HL-60 (cell line): Measurements from ENCODE around the gene IQGAP2.
A peak's percentile ranks its signal among the peaks of the same experiment; 100 is the strongest.

ENCODE experiments used
- DNase-seq, 2 experiments: peaks; one replicate each; pipeline ENCODE4 v3.0.0-alpha.2; 2010 to 2020; ENCODE audit warnings: low read depth in 1 of 2, low spot score in 1 of 2
- H3K27ac ChIP-seq: fragments of 250-450 bp; sonication (Bioruptor Pico); replicated peaks from 2 replicates; pipeline ENCODE4 v1.5.1; 2020; ENCODE audit warnings: mild to moderate bottlenecking, moderate library complexity
- H3K27me3 ChIP-seq: fragments of 250-450 bp; sonication (Bioruptor Pico); 2 replicates; pipeline ENCODE4 v1.5.1; 2021; ENCODE audit warnings: mild to moderate bottlenecking, moderate library complexity; ENCODE audit not compliant: insufficient read depth, poor library complexity, severe bottlenecking
- H3K4me3 ChIP-seq: replicated peaks from 2 replicates; pipeline ENCODE4 v1.5.1; 2011; ENCODE audit warnings: mild to moderate bottlenecking, control low read depth, low read length; ENCODE audit not compliant: insufficient read depth
- GABPA ChIP-seq: IDR thresholded peaks from 2 replicates; pipeline ENCODE4 v1.6.1; 2012; ENCODE audit warnings: low read depth
- POLR2AphosphoS5 ChIP-seq: IDR thresholded peaks from 2 replicates; pipeline ENCODE4 v1.6.1; 2012; ENCODE audit warnings: low read depth
- REST ChIP-seq: IDR thresholded peaks from 2 replicates; pipeline ENCODE4 v1.6.1; 2012; ENCODE audit warnings: low read depth; ENCODE audit not compliant: insufficient replicate concordance
- SPI1 ChIP-seq: IDR thresholded peaks from 2 replicates; pipeline ENCODE4 v1.6.1; 2012; ENCODE audit warnings: low read depth, mild to moderate bottlenecking, borderline replicate concordance
- TF ChIP-seq, protein P1 (sequence below): IDR thresholded peaks from one replicate; pipeline ENCODE4 v1.5.1; 2011; ENCODE audit warnings: low read length, control low read depth, inconsistent platforms; ENCODE audit not compliant: insufficient read depth

Gene IQGAP2

DNA sequence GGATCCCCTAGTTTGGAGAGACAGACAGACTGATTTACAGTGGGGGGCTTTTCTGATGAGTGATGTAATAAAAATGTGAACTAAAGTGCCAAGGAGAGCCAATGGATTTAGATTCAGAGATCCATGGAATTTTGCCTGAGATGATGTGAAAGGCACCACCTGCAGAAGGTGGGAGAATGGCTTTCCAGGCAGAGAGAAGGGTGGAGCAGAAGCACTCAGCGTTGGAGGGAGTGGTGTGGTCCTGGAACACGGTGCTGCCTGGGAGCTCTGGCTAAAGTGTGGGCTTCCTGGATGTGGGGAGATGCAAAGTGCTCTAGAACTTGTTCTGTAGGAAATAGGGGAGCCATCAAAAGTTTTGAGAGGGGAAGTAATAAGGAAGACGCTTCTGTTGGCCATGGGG lies 57.0 kb downstream of the IQGAP2 start:
- no peak overlapping the region for H3K27ac ChIP-seq
- H3K4me3 ChIP-seq: no peak overlapping the region
- no peaks in the 10 kb centered on the region for H3K27me3 ChIP-seq
- DNase-seq: no peak
- TF ChIP-seq POLR2AphosphoS5 (no peak), GABPA (no peak), SPI1 (no peak)

- Histone ChIP-seq H3K27ac (no peak overlapping the region), H3K4me3 (no peak overlapping the region), H3K27me3 (no peaks in the 10 kb centered on the region)
- no peak for DNase-seq
- no peak for TF ChIP-seq GABPA
- no peak for TF ChIP-seq REST
- TF ChIP-seq, protein P1, sequence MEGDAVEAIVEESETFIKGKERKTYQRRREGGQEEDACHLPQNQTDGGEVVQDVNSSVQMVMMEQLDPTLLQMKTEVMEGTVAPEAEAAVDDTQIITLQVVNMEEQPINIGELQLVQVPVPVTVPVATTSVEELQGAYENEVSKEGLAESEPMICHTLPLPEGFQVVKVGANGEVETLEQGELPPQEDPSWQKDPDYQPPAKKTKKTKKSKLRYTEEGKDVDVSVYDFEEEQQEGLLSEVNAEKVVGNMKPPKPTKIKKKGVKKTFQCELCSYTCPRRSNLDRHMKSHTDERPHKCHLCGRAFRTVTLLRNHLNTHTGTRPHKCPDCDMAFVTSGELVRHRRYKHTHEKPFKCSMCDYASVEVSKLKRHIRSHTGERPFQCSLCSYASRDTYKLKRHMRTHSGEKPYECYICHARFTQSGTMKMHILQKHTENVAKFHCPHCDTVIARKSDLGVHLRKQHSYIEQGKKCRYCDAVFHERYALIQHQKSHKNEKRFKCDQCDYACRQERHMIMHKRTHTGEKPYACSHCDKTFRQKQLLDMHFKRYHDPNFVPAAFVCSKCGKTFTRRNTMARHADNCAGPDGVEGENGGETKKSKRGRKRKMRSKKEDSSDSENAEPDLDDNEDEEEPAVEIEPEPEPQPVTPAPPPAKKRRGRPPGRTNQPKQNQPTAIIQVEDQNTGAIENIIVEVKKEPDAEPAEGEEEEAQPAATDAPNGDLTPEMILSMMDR: no peak
- TF ChIP-seq POLR2AphosphoS5: no peak
- TF ChIP-seq SPI1: no peak
Observed at GRCh38 chr5:76462097-76462667, 59.1 kb downstream of the IQGAP2 start.

DNA sequence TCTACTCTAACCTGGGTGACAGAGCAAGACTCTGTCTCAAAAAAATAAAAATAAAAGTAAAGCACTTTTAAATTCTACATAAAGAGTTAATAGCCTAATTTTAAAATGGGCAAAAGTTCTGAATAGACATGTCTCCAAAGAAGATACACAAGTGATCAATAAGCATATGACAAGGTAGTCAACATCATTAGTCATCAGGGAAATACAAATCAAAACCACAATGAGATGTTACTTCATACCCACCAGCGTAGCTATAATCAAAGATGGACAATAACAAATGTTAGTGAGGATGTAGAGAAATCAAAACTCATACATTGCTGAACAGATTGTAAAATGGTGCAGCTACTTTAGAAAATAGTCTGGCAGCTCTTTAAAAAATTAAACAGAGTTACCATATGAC lies 64.1 kb downstream of the IQGAP2 start:
- no peak for TF ChIP-seq SPI1
- TF ChIP-seq, protein P1: no peak
- no peak for TF ChIP-seq GABPA

DNA sequence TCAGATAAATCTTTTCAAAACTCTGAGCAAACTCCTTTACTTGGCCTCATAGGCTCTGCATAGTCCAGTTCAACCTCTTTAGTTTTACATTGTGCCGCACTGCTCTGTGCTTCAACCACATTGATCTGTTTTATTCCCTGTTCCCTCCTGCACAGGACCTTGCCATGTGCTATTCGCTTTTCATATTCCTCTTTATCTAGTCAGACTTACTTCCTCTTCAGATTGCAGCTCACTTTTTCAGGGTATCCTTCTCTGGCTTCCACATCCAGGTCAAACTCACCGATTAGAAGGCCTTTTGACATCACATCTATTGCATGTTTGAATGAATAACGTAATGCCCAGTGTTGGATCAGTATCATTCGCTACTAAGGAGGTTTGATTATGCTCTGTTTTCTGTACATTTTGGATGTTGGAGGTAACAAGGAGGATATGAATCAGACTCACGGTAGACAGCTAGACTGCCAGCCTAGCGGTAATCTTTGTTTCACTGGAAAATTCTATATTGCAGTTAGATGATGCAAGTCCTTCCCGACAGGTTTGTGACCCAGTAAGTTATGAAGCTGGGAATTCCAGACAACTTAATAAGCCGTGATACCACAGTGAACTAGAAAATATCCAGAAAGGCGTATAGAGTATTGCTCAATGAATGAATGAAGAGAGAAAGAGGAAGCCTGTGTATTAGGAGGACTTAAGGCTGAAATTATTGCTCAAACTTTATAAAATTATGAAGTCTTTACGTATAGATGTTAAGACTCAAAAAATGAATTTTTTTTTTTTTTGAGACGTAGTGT lies 65.7 kb downstream of the IQGAP2 start:
- peak; percentile 74 for TF ChIP-seq SPI1
- TF ChIP-seq, protein P1: no peak
- H3K27ac ChIP-seq: no peak overlapping the region; the same call in 1 of the 2 replicates
- DNase-seq: peak; percentile 18 to 28

More for the DNA sequence above, 64.1 kb downstream of the IQGAP2 start:
- no peak overlapping the region for H3K4me3 ChIP-seq
- H3K27me3 ChIP-seq: no peaks in the 10 kb centered on the region
- no peak overlapping the region for H3K27ac ChIP-seq
- no peak for DNase-seq

DNA sequence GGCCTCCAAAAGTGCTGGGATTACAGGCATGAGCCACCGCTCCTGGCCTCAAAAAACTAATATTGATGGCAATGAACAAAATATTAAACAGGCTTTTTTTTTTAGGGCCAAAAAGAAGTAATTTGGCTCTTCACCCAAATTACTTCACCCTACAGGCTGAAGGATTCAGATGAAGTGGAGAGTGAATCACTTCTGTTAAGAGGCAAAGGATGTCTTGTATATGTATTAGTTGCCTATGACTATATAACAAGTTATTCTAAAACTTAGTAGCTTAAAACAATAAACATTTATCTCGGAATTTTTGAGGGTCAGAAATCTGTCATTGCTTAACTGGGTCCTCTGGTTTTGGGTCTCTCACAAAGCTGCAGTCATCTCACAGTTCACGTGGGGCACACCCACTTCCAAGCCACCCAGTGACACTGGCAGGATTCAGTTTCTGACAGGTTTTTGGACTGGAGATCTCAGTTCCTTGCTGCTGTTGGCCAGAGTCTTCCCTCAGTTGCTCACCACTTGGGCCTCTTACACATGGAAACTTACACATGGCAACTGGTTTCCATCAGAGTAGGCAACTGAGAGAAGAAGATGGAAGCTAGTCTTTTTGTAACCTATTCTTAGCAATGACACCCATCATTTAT lies 66.7 kb downstream of the IQGAP2 start:
- Histone ChIP-seq H3K27ac (no peak overlapping the region), H3K27me3 (no peaks in the 10 kb centered on the region), H3K4me3 (no peak overlapping the region)
- no peak for TF ChIP-seq GABPA
- TF ChIP-seq REST: no peak
- TF ChIP-seq, protein P1: no peak
- TF ChIP-seq SPI1: no peak
- no peak for TF ChIP-seq POLR2AphosphoS5
- no peak for DNase-seq

More for the DNA sequence above, 65.7 kb downstream of the IQGAP2 start:
- Histone ChIP-seq H3K4me3 (no peak overlapping the region), H3K27me3 (no peaks in the 10 kb centered on the region)
